ENCODE data around the gene MRM2. TPM values are rescaled to one million over a fixed set of nuclear protein-coding genes. Genes with fewer than 3 reads are reported as not detected.

MRM2 gene
- total and polyA plus RNA-seq, 9 donors = 21.1 to 26.7 (median 25.2) TPM

- 75% methylated on average over 25 of the region's 27 CpGs for WGBS (ENCODE audit: insufficient coverage)
- no peaks in the 10 kb centered on the region for H3K27me3 ChIP-seq (ENCODE audit: control insufficient read depth, insufficient read depth, low read length)
- no peak for DNase-seq
- no peak overlapping the region for H3K4me3 ChIP-seq (ENCODE audit: low read length)
- peaks cover 60% of the 10 kb centered on the region for H3K4me1 ChIP-seq (ENCODE audit: control insufficient read depth, insufficient read depth, low read length)
- no peaks in the 10 kb centered on the region for H3K9me3 ChIP-seq (replicated peaks; ENCODE audit: control insufficient read depth, low read depth, low read length)
- H3K36me3 ChIP-seq (ENCODE audit: control insufficient read depth, insufficient read depth, low read length) = peaks cover 17% of the 10 kb centered on the region
- peak overlapping the region; percentile 91 for H3K27ac ChIP-seq (ENCODE audit: low read length)
Observed at GRCh38 chr7:2249744-2250323, 7.8 kb upstream of the MRM2 start.

- WGBS (ENCODE audit: insufficient coverage) = 17% methylated on average over 18 of the region's 24 CpGs
- peaks cover 13% of the 10 kb centered on the region for H3K36me3 ChIP-seq (ENCODE audit: control insufficient read depth, insufficient read depth, low read length)
- peaks cover 60% of the 10 kb centered on the region for H3K4me1 ChIP-seq (ENCODE audit: control insufficient read depth, insufficient read depth, low read length)
- peak overlapping the region; percentile 91 for H3K27ac ChIP-seq (ENCODE audit: low read length)
- no peak overlapping the region for H3K4me3 ChIP-seq (ENCODE audit: low read length)
- H3K27me3 ChIP-seq (ENCODE audit: control insufficient read depth, insufficient read depth, low read length) = no peaks in the 10 kb centered on the region
- peak; percentile 96 for DNase-seq
- H3K9me3 ChIP-seq (replicated peaks; ENCODE audit: control insufficient read depth, low read depth, low read length) = no peaks in the 10 kb centered on the region
Observed at GRCh38 chr7:2248984-2249694, 7.1 kb upstream of the MRM2 start.

- Histone ChIP-seq H3K9me3 (replicated peaks; ENCODE audit: control insufficient read depth, low read depth, low read length) (no peaks in the 10 kb centered on the region), H3K4me1 (ENCODE audit: control insufficient read depth, insufficient read depth, low read length) (peaks cover 70% of the 10 kb centered on the region), H3K27ac (ENCODE audit: low read length) (peak overlapping the region; percentile 20), H3K4me3 (ENCODE audit: low read length) (no peak overlapping the region), H3K36me3 (ENCODE audit: control insufficient read depth, insufficient read depth, low read length) (peaks cover 7% of the 10 kb centered on the region), H3K27me3 (ENCODE audit: control insufficient read depth, insufficient read depth, low read length) (no peaks in the 10 kb centered on the region)
- DNase-seq = peak; percentile 48
- 62% methylated on average over 22 of the region's 36 CpGs for WGBS (ENCODE audit: insufficient coverage)
Observed at GRCh38 chr7:2247141-2247995, 5.4 kb upstream of the MRM2 start.

- Histone ChIP-seq H3K36me3 (ENCODE audit: control insufficient read depth, insufficient read depth, low read length) (peaks cover 4% of the 10 kb centered on the region), H3K9me3 (replicated peaks; ENCODE audit: control insufficient read depth, low read depth, low read length) (no peaks in the 10 kb centered on the region), H3K4me1 (ENCODE audit: control insufficient read depth, insufficient read depth, low read length) (peaks cover 63% of the 10 kb centered on the region), H3K27ac (ENCODE audit: low read length) (peak overlapping the region; percentile 20), H3K4me3 (ENCODE audit: low read length) (no peak overlapping the region), H3K27me3 (ENCODE audit: control insufficient read depth, insufficient read depth, low read length) (no peaks in the 10 kb centered on the region)
- WGBS (ENCODE audit: insufficient coverage) = 47% methylated on average over 16 of the region's 22 CpGs
- peak; percentile 81 for DNase-seq
Observed at GRCh38 chr7:2245883-2246675, 4.1 kb upstream of the MRM2 start.

- Histone ChIP-seq H3K4me3 (ENCODE audit: low read length) (no peak overlapping the region), H3K4me1 (ENCODE audit: control insufficient read depth, insufficient read depth, low read length) (peaks cover 59% of the 10 kb centered on the region), H3K36me3 (ENCODE audit: control insufficient read depth, insufficient read depth, low read length) (peaks cover 9% of the 10 kb centered on the region), H3K27me3 (ENCODE audit: control insufficient read depth, insufficient read depth, low read length) (no peaks in the 10 kb centered on the region), H3K27ac (ENCODE audit: low read length) (no peak overlapping the region), H3K9me3 (replicated peaks; ENCODE audit: control insufficient read depth, low read depth, low read length) (no peaks in the 10 kb centered on the region)
- DNase-seq = no peak
- 91% methylated on average over 19 of the region's 25 CpGs for WGBS (ENCODE audit: insufficient coverage)
Observed at GRCh38 chr7:2244404-2244995, 2.5 kb upstream of the MRM2 start.

GRCh38 chr7:2243458-2243857, 1.5 kb upstream of the MRM2 start:
- no peak for DNase-seq
- no peak overlapping the region for H3K27ac ChIP-seq (ENCODE audit: low read length)
- 90% methylated on average over 2 of the region's 12 CpGs for WGBS (ENCODE audit: insufficient coverage)
- H3K4me3 ChIP-seq (ENCODE audit: low read length) = no peak overlapping the region
- H3K4me1 ChIP-seq (ENCODE audit: control insufficient read depth, insufficient read depth, low read length) = peaks cover 49% of the 10 kb centered on the region
- no peaks in the 10 kb centered on the region for H3K9me3 ChIP-seq (replicated peaks; ENCODE audit: control insufficient read depth, low read depth, low read length)
- no peaks in the 10 kb centered on the region for H3K27me3 ChIP-seq (ENCODE audit: control insufficient read depth, insufficient read depth, low read length)
- peaks cover 18% of the 10 kb centered on the region for H3K36me3 ChIP-seq (ENCODE audit: control insufficient read depth, insufficient read depth, low read length)

GRCh38 chr7:2242541-2243429, 780 bp upstream of the MRM2 start:
- no peak for DNase-seq
- H3K4me3 ChIP-seq (ENCODE audit: low read length) = peak overlapping the region; percentile 89
- peaks cover 24% of the 10 kb centered on the region for H3K36me3 ChIP-seq (ENCODE audit: control insufficient read depth, insufficient read depth, low read length)
- H3K4me1 ChIP-seq (ENCODE audit: control insufficient read depth, insufficient read depth, low read length) = peaks cover 43% of the 10 kb centered on the region
- WGBS (ENCODE audit: insufficient coverage) = 17% methylated on average over 11 of the region's 21 CpGs
- no peaks in the 10 kb centered on the region for H3K9me3 ChIP-seq (replicated peaks; ENCODE audit: control insufficient read depth, low read depth, low read length)
- H3K27me3 ChIP-seq (ENCODE audit: control insufficient read depth, insufficient read depth, low read length) = no peaks in the 10 kb centered on the region
- peak overlapping the region; percentile 72 for H3K27ac ChIP-seq (ENCODE audit: low read length)

GRCh38 chr7:2239242-2239641, 2.8 kb downstream of the MRM2 start:
- H3K27ac ChIP-seq (ENCODE audit: low read length) = no peak overlapping the region
- WGBS (ENCODE audit: insufficient coverage) = 97% methylated on average over 16 of the region's 17 CpGs
- DNase-seq = no peak
- H3K4me1 ChIP-seq (ENCODE audit: control insufficient read depth, insufficient read depth, low read length) = peaks cover 20% of the 10 kb centered on the region
- H3K36me3 ChIP-seq (ENCODE audit: control insufficient read depth, insufficient read depth, low read length) = peaks cover 49% of the 10 kb centered on the region
- H3K27me3 ChIP-seq (ENCODE audit: control insufficient read depth, insufficient read depth, low read length) = no peaks in the 10 kb centered on the region
- H3K4me3 ChIP-seq (ENCODE audit: low read length) = no peak overlapping the region
- no peaks in the 10 kb centered on the region for H3K9me3 ChIP-seq (replicated peaks; ENCODE audit: control insufficient read depth, low read depth, low read length)

GRCh38 chr7:2237109-2237602, 4.8 kb downstream of the MRM2 start:
- Histone ChIP-seq H3K27me3 (ENCODE audit: control insufficient read depth, insufficient read depth, low read length) (no peaks in the 10 kb centered on the region), H3K4me3 (ENCODE audit: low read length) (no peak overlapping the region), H3K27ac (ENCODE audit: low read length) (peak overlapping the region; percentile 51), H3K36me3 (ENCODE audit: control insufficient read depth, insufficient read depth, low read length) (peaks cover 51% of the 10 kb centered on the region), H3K4me1 (ENCODE audit: control insufficient read depth, insufficient read depth, low read length) (peaks cover 16% of the 10 kb centered on the region), H3K9me3 (replicated peaks; ENCODE audit: control insufficient read depth, low read depth, low read length) (no peaks in the 10 kb centered on the region)
- 78% methylated on average over 8 of the region's 12 CpGs for WGBS (ENCODE audit: insufficient coverage)
- peak; percentile 82 for DNase-seq

Data from muscle of leg (tissue), 11 donors.